Lung (tissue), 12 donors: ENCODE data around the gene LAMA3. TPM values are rescaled to one million over a fixed set of nuclear protein-coding genes. Genes with fewer than 3 reads are reported as not detected.

Experiments
- ATAC-seq: fragments of 200-7000 bp; cut with Tn5 transposase; one replicate; pipeline ENCODE4 v1.9.1; 2020; ENCODE audit warnings: moderate number of reproducible peaks; ENCODE audit not compliant: insufficient read depth, low FRiP score
- DNase-seq, 3 donors: peaks; one replicate each; pipeline ENCODE4 v3.0.0-alpha.2; 2013 to 2017
- H3K27ac ChIP-seq, 2 donors: one replicate each; pipeline ENCODE4 v1.5.1; 2013; ENCODE audit warnings: mild to moderate bottlenecking in 2 of 2, moderate library complexity in 2 of 2, control low read depth in 1 of 2, inconsistent platforms in 1 of 2, low read depth in 1 of 2, low read length in 1 of 2
- H3K27me3 ChIP-seq, 3 donors: one replicate each; pipeline ENCODE4 v1.5.1; 2013; ENCODE audit warnings: low read length in 2 of 3; ENCODE audit not compliant: control insufficient read depth in 3 of 3, insufficient read depth in 3 of 3
- H3K36me3 ChIP-seq, 4 donors: one replicate each; pipeline ENCODE4 v1.5.1; 2013; ENCODE audit warnings: low read length in 4 of 4, mild to moderate bottlenecking in 1 of 4, moderate library complexity in 1 of 4; ENCODE audit not compliant: control insufficient read depth in 4 of 4, insufficient read depth in 4 of 4
- H3K4me1 ChIP-seq, 5 donors: one replicate each; pipeline ENCODE4 v1.5.1; 2013; ENCODE audit warnings: low read length in 5 of 5, mild to moderate bottlenecking in 2 of 5, moderate library complexity in 1 of 5; ENCODE audit not compliant: control insufficient read depth in 5 of 5, insufficient read depth in 5 of 5
- H3K4me3 ChIP-seq: one replicate; pipeline ENCODE4 v1.5.1; 2013; ENCODE audit warnings: mild to moderate bottlenecking, control low read depth, moderate library complexity
- H3K9ac ChIP-seq, 2 donors: one replicate each; pipeline ENCODE4 v1.5.1; 2013; ENCODE audit warnings: low read length in 2 of 2, control low read depth in 1 of 2; ENCODE audit not compliant: insufficient read depth in 1 of 2
- H3K9me3 ChIP-seq, 4 donors: one replicate each; pipeline ENCODE4 v1.5.1; 2013; ENCODE audit warnings: low read length in 3 of 4, mild to moderate bottlenecking in 1 of 4, moderate library complexity in 1 of 4; ENCODE audit not compliant: control insufficient read depth in 4 of 4, insufficient read depth in 3 of 4
- CTCF ChIP-seq: IDR thresholded peaks from 2 replicates; pipeline ENCODE4 v1.5.1; 2012; ENCODE audit warnings: mild to moderate bottlenecking; ENCODE audit errors: control extremely low read depth, extremely low read depth
- WGBS, 2 donors: extraction: QIAGEN DNeasy Blood & Tissue Kit; methylation state at CpG; one replicate each; pipeline ENCODE4 v1.1.7; 2013; 5-methylcytosine and 5-hydroxymethylcytosine counted together
- polyA plus RNA-seq, 2 donors: library from polyadenylated mRNA; stranded (reverse); fragments of 200-250 nt; gene quantifications; one replicate each; pipeline ENCODE4 v1.2.1, GENCODE V29; 2013
- total RNA-seq, 2 donors: library from RNA; depleted of rRNA in 1 of 2; stranded (reverse); fragments of >200 nt in 1 of 2; gene quantifications; one replicate each; pipeline ENCODE4 v1.2.1, GENCODE V29; 2014 to 2021
- donor health status: control.
- donor health status: control.
- donor health status: Bipolar disorder and iron deficiency.
- donor health status: healthy.
- donor health status: DM: yes; HTN: yes; CAD: no.

The LAMA3 gene
- total and polyA plus RNA-seq, 4 donors = 14.1 to 110 (median 51.9) TPM

DNA sequence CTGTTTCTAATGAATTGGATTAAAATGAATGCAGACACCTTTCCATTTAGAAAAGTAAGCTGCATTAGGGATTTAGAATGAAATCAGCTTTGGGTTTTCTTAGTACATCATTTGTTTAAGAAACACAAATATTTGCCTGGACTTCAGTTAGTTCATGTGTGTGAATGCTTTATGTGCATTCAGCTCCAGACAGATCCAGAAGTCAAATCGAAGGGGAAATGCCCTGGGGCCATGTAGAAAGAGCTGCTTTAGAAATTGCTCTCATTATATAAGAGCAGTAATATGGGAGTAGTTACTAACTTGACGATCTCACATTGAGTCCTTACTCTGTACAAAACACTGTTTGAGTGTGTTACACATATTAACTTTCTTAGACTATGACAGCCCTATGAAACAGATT, 237.3 kb downstream of the LAMA3 start:
- 70 to 80% methylated on average over 2 of the region's 2 CpGs for WGBS, 2 donors
- ATAC-seq = no peak
- no peak for TF ChIP-seq CTCF
- H3K36me3 ChIP-seq = no peaks in the 10 kb centered on the region
- no peak overlapping the region for H3K27ac ChIP-seq
- no peak overlapping the region for H3K4me3 ChIP-seq
- no peaks in the 10 kb centered on the region for H3K27me3 ChIP-seq
- H3K4me1 ChIP-seq = no peaks in the 10 kb centered on the region
- DNase-seq = no peak
- H3K9ac ChIP-seq = no peak overlapping the region
- H3K9me3 ChIP-seq = peaks cover 0 to 3% (median 0%) of the 10 kb centered on the region in 4 donors

DNA sequence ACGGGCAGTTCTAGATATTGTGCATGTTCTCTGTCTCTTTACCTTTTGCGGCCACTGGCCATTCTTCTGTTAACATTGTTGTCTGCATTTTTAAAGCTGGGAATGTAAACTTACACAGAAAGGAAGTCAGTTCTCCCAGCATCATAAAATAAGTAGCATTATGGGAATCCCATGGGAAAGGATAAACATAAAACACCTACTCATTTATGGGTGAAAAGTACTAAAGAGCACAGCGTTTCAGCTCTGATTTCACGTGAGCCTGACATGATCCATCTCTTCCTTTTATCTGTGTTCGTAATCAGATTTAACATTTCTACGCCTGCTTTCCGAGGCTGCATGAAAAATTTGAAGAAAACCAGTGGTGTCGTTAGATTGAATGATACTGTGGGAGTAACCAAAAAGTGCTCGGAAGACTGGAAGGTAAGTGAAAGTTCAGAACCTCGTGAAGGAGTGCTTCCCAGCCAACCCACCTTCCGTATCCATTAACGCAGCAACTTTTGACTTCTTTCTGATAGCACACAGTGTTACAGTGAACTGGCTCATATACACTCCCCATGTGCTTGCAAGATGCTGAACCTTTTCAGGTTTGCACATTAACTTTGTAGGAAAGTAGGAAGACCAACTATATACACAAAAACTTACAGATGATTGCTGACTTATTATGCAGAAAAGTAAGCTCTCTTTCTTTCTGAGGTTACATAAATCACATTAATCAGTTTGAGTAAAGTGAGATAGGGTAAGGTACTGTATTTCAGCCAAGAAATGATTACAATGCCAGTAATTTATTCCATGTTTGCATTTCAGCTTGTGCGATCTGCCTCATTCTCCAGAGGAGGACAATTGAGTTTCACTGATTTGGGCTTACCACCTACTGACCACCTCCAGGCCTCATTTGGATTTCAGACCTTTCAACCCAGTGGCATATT, 238.8 kb downstream of the LAMA3 start:
- no peak overlapping the region for H3K4me3 ChIP-seq
- H3K36me3 ChIP-seq = peaks cover 0 to 3% (median 0%) of the 10 kb centered on the region in 4 donors
- ATAC-seq (no peak), DNase-seq (no peak)
- no peaks in the 10 kb centered on the region for H3K4me1 ChIP-seq
- peaks cover 0 to 3% (median 0%) of the 10 kb centered on the region in 4 donors for H3K9me3 ChIP-seq
- H3K27ac ChIP-seq = no peak overlapping the region
- no peak for TF ChIP-seq CTCF
- 86 to 91% methylated on average over 13 of the region's 13 CpGs for WGBS, 2 donors
- H3K9ac ChIP-seq = no peak overlapping the region
- H3K27me3 ChIP-seq = no peaks in the 10 kb centered on the region

GRCh38 chr18:23929362-23929930, 240.2 kb downstream of the LAMA3 start:
- Histone ChIP-seq H3K27ac (no peak overlapping the region), H3K9ac (no peak overlapping the region), H3K9me3 (no peaks in the 10 kb centered on the region), H3K4me1 (peaks cover 0 to 2% (median 0%) of the 10 kb centered on the region in 5 donors), H3K27me3 (no peaks in the 10 kb centered on the region), H3K4me3 (no peak overlapping the region), H3K36me3 (peaks cover 0 to 6% (median 0%) of the 10 kb centered on the region in 4 donors)
- 85 to 89% methylated on average over 5 of the region's 5 CpGs for WGBS, 2 donors
- ATAC-seq (no peak), DNase-seq (no peak)
- TF ChIP-seq CTCF = no peak
